Gastroesophageal sphincter (tissue), 4 donors: ENCODE results near the gene DDX10. TPM values are rescaled to one million over a fixed set of nuclear protein-coding genes. Genes with fewer than 3 reads are reported as not detected.

Experiments used
- ATAC-seq: fragments of 150-250 bp; one replicate; pipeline ENCODE4 v1.9.1; 2016; ENCODE audit warnings: mild to moderate bottlenecking, moderate library complexity
- H3K27ac ChIP-seq, 4 donors: fragments of 200-600 bp; sonication (generic) in 3 of 4; 1 replicate in 3 of 4; 2 replicates in 1 of 4; pipeline ENCODE4 v1.5.1; 2016 to 2019
- H3K27me3 ChIP-seq: fragments of 200-600 bp; sonication (generic); one replicate; pipeline ENCODE4 v1.5.1; 2019
- H3K36me3 ChIP-seq, 2 donors: fragments of 200-600 bp; sonication (generic); one replicate each; pipeline ENCODE4 v1.5.1; 2019; ENCODE audit warnings: control low read depth in 1 of 2
- H3K4me1 ChIP-seq, 3 donors: fragments of 200-600 bp; sonication (generic); 1 replicate in 2 of 3; 2 replicates in 1 of 3; pipeline ENCODE4 v1.5.1; 2016 to 2019; ENCODE audit warnings: control low read depth in 2 of 3
- H3K4me3 ChIP-seq, 2 donors: fragments of 200-600 bp; sonication (generic); one replicate each; pipeline ENCODE4 v1.5.1; 2019; ENCODE audit warnings: mild to moderate bottlenecking in 1 of 2, moderate library complexity in 1 of 2
- H3K9me3 ChIP-seq, 3 donors: fragments of 200-600 bp; sonication (generic); one replicate each; pipeline ENCODE4 v1.5.1; 2017 to 2019; ENCODE audit warnings: control low read depth in 2 of 3
- CTCF ChIP-seq, 4 experiments: fragments of 200-600 bp in 2 of 4; fragments of 450-650 bp in 2 of 4; sonication (generic) in 1 of 4; IDR thresholded peaks; one replicate each; pipeline ENCODE4 v1.5.1; 2017 to 2019; ENCODE audit warnings: antibody characterized with exemption in 4 of 4, mild to moderate bottlenecking in 2 of 4, moderate library complexity in 2 of 4
- EP300 ChIP-seq: sonication (generic); formaldehyde crosslinking; IDR thresholded peaks from one replicate; pipeline ENCODE4 v1.6.1; 2017; ENCODE audit warnings: antibody characterized with exemption, mild to moderate bottlenecking
- POLR2A ChIP-seq, 2 donors: fragments of 450-650 bp; IDR thresholded peaks; one replicate each; pipeline ENCODE4 v1.6.1; 2017; ENCODE audit warnings: antibody characterized with exemption in 2 of 2, mild to moderate bottlenecking in 2 of 2, moderate library complexity in 1 of 2
- POLR2AphosphoS5 ChIP-seq: sonication (generic); formaldehyde crosslinking; IDR thresholded peaks from one replicate; pipeline ENCODE4 v1.6.1; 2017; ENCODE audit warnings: antibody characterized with exemption
- WGBS, 2 donors: methylation state at CpG; one replicate each; pipeline ENCODE4 v1.1.5; 2018; ENCODE audit warnings: low coverage in 1 of 2; 5-methylcytosine and 5-hydroxymethylcytosine counted together
- total RNA-seq, 4 donors: library from RNA; depleted of rRNA; stranded (reverse); fragments of >200 nt; gene quantifications; one replicate each; pipeline ENCODE4 v1.1.0, GENCODE V29; 2016

The DDX10 gene
- total RNA-seq, 4 donors from 2014 or later: 16.3 to 44.8 (median 22.5) TPM

- H3K9me3 ChIP-seq: no peaks in the 10 kb centered on the region
- WGBS, 2 donors: 95 to 100% methylated on average over 1 to 2 of the region's 2 CpGs
- no peak for ATAC-seq
- H3K27me3 ChIP-seq: no peaks in the 10 kb centered on the region
- H3K4me3 ChIP-seq: no peak overlapping the region
- peaks cover 0 to 1% (median 0%) of the 10 kb centered on the region in 3 donors for H3K4me1 ChIP-seq
- no peaks in the 10 kb centered on the region for H3K36me3 ChIP-seq
- TF ChIP-seq POLR2A (IDR thresholded peaks at IDR 0.05): no peak
- no peak for TF ChIP-seq POLR2AphosphoS5
- no peak for TF ChIP-seq EP300
- TF ChIP-seq CTCF (IDR thresholded peaks at IDR 0.05): no peak
- H3K27ac ChIP-seq: no peak overlapping the region
Observed at GRCh38 chr11:108921211-108921610, 256.3 kb downstream of the DDX10 start.

GRCh38 chr11:108922241-108922640, 257.4 kb downstream of the DDX10 start:
- H3K4me3 ChIP-seq: no peak overlapping the region
- H3K27ac ChIP-seq: no peak overlapping the region
- H3K9me3 ChIP-seq: no peaks in the 10 kb centered on the region
- no peaks in the 10 kb centered on the region for H3K27me3 ChIP-seq
- WGBS, 2 donors: 75 to 83% methylated on average over 2 to 3 of the region's 3 CpGs
- no peak for ATAC-seq
- H3K36me3 ChIP-seq: no peaks in the 10 kb centered on the region
- TF ChIP-seq POLR2AphosphoS5: no peak
- no peak for TF ChIP-seq POLR2A (IDR thresholded peaks at IDR 0.05)
- H3K4me1 ChIP-seq: peaks cover 0 to 12% (median 0%) of the 10 kb centered on the region in 3 donors

DNA sequence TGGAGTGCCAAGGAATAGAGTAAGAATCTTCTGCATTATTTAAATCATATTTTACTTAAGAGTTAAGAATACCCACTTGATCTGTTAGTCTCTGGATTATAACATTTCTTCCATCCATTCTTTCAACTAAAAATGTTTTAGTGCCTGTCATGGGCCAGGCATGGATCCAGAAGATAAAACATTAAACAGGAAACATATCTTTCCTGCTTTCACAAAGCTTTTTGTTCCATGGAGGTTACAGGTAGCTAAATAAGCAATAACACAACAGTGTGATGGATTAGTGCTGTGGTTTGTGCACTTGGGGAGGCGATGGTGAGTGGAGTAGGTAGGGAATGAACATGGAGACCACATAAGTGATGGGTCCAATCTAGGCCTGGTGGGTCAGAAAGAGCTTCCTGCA, 258.5 kb downstream of the DDX10 start:
- 73% methylated on average over 1 of the region's 1 CpG; no CpG with 5 or more reads in 1 of the 2 donors for WGBS, 2 donors
- no peak for ATAC-seq
- no peak for TF ChIP-seq POLR2AphosphoS5
- TF ChIP-seq CTCF (IDR thresholded peaks at IDR 0.05): no peak
- no peak for TF ChIP-seq EP300
- no peak for TF ChIP-seq POLR2A (IDR thresholded peaks at IDR 0.05)

DNA sequence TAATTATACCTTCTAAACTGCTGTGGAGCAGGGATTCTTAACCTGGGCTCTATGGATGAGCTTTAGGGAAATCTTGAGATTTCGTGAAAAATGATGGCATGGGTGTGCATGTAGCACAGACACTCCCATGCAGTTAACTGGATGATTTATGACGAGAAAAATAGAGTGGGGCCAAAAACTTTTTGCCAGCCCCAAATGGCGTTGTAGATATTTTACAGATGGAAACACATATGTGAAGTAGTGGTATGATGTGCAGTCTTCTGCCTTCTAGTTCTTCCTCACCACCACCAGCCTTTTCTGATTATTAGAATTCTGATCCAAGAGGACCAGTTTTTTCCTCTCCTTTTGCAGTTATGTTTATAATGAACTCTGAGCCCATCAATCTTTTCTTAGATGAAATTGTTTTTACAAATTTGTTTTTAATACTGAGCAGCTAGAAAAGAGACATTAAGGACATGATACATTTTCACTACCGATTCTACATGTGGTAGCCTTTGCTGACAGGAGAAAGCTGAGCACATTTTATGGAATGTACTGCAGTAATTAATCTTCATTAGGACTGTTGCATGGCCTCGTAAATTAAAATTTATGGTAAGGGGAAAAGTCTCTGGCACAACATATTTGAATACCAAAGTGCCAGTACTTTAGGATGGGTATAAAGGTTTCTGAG, 261.4 kb downstream of the DDX10 start:
- no peak overlapping the region for H3K27ac ChIP-seq
- no peaks in the 10 kb centered on the region for H3K27me3 ChIP-seq
- no peaks in the 10 kb centered on the region for H3K36me3 ChIP-seq
- peaks cover 0 to 13% (median 0%) of the 10 kb centered on the region in 3 donors for H3K4me1 ChIP-seq
- H3K9me3 ChIP-seq: no peaks in the 10 kb centered on the region
- no peak overlapping the region for H3K4me3 ChIP-seq
- TF ChIP-seq EP300 (no peak), POLR2AphosphoS5 (no peak), POLR2A (IDR thresholded peaks at IDR 0.05) (no peak), CTCF (IDR thresholded peaks at IDR 0.05) (no peak)
- ATAC-seq: no peak
- 58 to 59% methylated on average over 5 of the region's 5 CpGs for WGBS, 2 donors

More for the DNA sequence above, 258.5 kb downstream of the DDX10 start:
- Histone ChIP-seq H3K9me3 (no peaks in the 10 kb centered on the region), H3K27ac (no peak overlapping the region), H3K27me3 (no peaks in the 10 kb centered on the region), H3K4me3 (no peak overlapping the region), H3K36me3 (no peaks in the 10 kb centered on the region), H3K4me1 (peaks cover 0 to 13% (median 0%) of the 10 kb centered on the region in 3 donors)

DNA sequence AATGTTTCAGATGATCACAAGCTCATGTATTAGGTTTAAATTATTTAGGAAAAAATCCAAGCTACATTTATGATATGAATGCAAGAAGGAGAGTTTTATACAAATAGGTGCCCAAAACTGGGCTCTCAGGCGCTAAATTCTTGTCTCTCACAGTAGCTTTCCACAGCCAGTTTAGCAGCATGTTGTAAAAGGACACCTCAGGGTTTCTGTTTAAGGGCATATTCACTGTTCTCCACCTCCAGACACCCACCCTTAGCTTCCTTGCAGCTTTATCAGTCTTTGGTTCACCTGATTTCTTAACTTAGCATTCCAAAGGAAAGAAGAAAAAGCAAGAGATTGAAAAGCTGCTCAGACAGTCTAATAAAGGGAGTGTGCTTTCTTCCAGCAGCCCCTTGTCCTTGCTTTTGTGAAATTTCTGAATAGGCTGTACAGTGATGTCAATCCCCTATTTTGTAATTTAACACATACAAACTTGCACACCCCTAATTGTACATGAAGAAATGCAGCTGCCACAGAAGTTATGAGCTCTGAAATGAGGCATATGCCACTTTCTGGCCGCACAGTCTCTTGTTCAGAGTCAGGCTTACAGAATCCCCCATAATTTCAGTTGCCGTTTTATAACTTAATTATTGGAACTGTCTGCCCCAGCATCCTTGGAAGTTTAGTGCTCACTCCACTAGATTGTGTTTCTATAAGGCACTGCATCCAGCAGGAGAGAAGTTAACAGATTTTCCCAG, 262.1 kb downstream of the DDX10 start:
- no peaks in the 10 kb centered on the region for H3K27me3 ChIP-seq
- ATAC-seq: no peak
- no peaks in the 10 kb centered on the region for H3K9me3 ChIP-seq
- no peak overlapping the region for H3K4me3 ChIP-seq
- H3K27ac ChIP-seq: no peak overlapping the region
- WGBS, 2 donors: 76 to 95% methylated on average over 3 of the region's 3 CpGs
- H3K36me3 ChIP-seq: no peaks in the 10 kb centered on the region
- peaks cover 0 to 13% (median 0%) of the 10 kb centered on the region in 3 donors for H3K4me1 ChIP-seq
- no peak for TF ChIP-seq EP300
- TF ChIP-seq POLR2AphosphoS5: no peak
- TF ChIP-seq POLR2A (IDR thresholded peaks at IDR 0.05): no peak
- no peak for TF ChIP-seq CTCF (IDR thresholded peaks at IDR 0.05)
